Activated CD4-positive, alpha-beta T cell treated with anti-CD3 and anti-CD28 coated beads, Interleukin-2, amount 10 ng/mL, durations not matched to agents 24 days and 14 days (primary cell): ENCODE data around the gene HHLA2. TPM values are rescaled to one million over a fixed set of nuclear protein-coding genes. Genes with fewer than 3 reads are reported as not detected.
"Not testable (repeated sequence)": the region's sequence is repeated elsewhere in the genome, so short reads cannot be mapped to it uniquely, and the experiment has no call there.

Source experiments
- DNase-seq: peaks from one replicate; pipeline ENCODE4 v3.0.0; 2022
- H3K27ac Mint-ChIP-seq: one replicate; pipeline ENCODE4 v1.8.0; 2022; ENCODE audit warnings: mild to moderate bottlenecking, mixed read lengths
- H3K27me3 Mint-ChIP-seq: one replicate; pipeline ENCODE4 v1.8.0; 2022; ENCODE audit warnings: mixed read lengths
- H3K36me3 Mint-ChIP-seq: one replicate; pipeline ENCODE4 v1.8.0; 2022; ENCODE audit warnings: low read depth, mild to moderate bottlenecking, mixed read lengths
- H3K4me1 Mint-ChIP-seq: one replicate; pipeline ENCODE4 v1.8.0; 2021; ENCODE audit warnings: mixed read lengths
- H3K4me3 Mint-ChIP-seq: one replicate; pipeline ENCODE4 v1.8.0; 2022; ENCODE audit warnings: mild to moderate bottlenecking, moderate library complexity, mixed read lengths
- H3K9me3 Mint-ChIP-seq: one replicate; pipeline ENCODE4 v1.8.0; 2021; ENCODE audit warnings: mixed read lengths
- intact Hi-C: fragments of 100-400 bp; cut with micrococcal nuclease; formaldehyde crosslinking; loops from one replicate; pipeline ENCODE4 v1.15.1; 2023
- total RNA-seq: library from RNA; stranded (reverse); gene quantifications from 2 replicates; pipeline ENCODE4 v1.2.3, GENCODE V29; 2022

Gene HHLA2
- total RNA-seq, 1 donor from 2014 or later = 2.2 TPM

DNA sequence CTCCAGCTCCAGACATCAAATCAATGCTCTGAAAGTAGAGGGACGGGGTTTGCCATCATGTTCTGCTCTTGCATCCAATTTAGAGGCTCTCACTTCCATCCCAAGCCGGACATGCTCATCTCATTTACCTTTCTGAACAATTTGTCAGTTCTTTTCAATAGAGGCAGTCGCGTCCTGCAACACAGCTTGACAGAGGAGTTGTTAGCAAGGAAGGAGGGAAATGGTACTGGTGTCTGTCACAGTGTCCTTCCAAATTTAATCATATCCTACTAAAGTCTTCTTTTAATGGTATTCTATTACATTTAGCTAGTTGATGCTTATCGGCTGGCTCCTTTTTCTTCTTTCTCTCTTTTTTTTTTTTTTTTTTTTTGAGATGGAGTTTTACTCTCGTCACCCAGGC is 45.6 kb downstream of the HHLA2 start:
- DNase-seq = no peak
- H3K9me3 Mint-ChIP-seq = no peaks in the 10 kb centered on the region
- intact Hi-C loops = loop anchor here (2.0 to 5.0 kb wide), 3 partner anchors 119 to 400 kb away; partner anchors contain the start of gene IFT57
- peaks cover 3% of the 10 kb centered on the region for H3K36me3 Mint-ChIP-seq
- peaks cover 23% of the 10 kb centered on the region for H3K4me1 Mint-ChIP-seq
- H3K27me3 Mint-ChIP-seq = peaks cover 2% of the 10 kb centered on the region
- H3K27ac Mint-ChIP-seq = no peak overlapping the region
- H3K4me3 Mint-ChIP-seq = no peak overlapping the region

DNA sequence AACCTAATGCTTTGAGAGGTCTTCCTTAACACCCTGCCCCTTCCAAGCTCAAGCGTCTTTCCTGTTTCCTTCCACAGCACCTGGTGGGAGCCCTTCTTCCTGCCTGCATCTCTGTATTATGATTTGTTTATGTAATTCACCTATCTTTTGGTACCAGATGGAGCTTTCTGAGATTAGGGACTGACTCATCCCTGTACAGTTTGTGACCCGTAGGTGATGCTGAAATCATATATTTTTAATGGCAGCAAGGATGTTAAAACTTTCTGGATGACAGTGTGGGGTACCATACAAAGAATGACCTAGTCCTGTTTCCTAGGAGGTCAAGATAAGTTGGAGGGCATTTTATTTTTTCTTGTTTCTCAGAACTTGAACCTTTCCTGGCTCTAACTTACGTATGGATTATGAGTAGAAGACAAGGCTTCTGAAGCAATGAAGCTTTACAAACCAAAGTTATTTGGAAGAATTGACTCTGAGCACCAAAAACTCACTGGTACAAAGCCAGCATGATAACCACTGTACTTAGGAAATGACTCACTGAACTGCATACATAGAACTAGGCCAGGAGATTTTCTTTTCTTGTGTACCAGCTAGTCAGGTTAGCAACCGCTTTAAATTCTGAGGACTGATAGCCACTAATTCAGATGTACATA is 46.6 kb downstream of the HHLA2 start:
- Mint-ChIP-seq H3K27me3 (peaks cover 7% of the 10 kb centered on the region), H3K27ac (peak overlapping the region; percentile 79), H3K4me3 (peak overlapping the region; percentile 15), H3K4me1 (peaks cover 23% of the 10 kb centered on the region), H3K36me3 (peaks cover 3% of the 10 kb centered on the region), H3K9me3 (peaks cover 8% of the 10 kb centered on the region)
- DNase-seq = peak; percentile 58
- intact Hi-C loops = loop anchor here (1.0 to 5.0 kb wide), 5 partner anchors 45 to 401 kb away; partner anchors contain the start of gene IFT57

DNA sequence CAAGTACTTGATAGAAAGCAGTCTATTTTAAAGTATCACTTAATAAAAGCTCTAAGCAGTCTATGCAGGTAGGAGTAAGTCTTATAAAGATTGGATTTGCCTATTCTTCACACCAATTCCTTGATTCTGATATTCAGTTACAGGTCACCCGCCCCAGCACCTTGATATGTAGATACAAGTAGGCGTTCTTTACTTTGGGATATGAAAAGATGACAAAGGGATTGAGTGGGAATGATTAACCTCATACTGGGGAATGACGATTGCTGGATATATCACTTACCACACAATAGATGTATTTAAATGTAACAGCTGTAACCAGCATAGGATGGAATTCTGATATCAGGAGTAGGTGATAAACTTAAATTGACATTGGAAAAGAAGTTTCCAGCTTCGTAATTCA is 47.1 kb downstream of the HHLA2 start:
- H3K36me3 Mint-ChIP-seq = peaks cover 3% of the 10 kb centered on the region
- H3K4me1 Mint-ChIP-seq = peaks cover 23% of the 10 kb centered on the region
- no peak overlapping the region for H3K4me3 Mint-ChIP-seq
- DNase-seq = no peak
- H3K27me3 Mint-ChIP-seq = peaks cover 8% of the 10 kb centered on the region
- intact Hi-C loops = loop anchor here (1.0 to 5.0 kb wide), 5 partner anchors 45 to 401 kb away; partner anchors contain the start of gene IFT57
- no peak overlapping the region for H3K27ac Mint-ChIP-seq
- peaks cover 12% of the 10 kb centered on the region for H3K9me3 Mint-ChIP-seq

DNA sequence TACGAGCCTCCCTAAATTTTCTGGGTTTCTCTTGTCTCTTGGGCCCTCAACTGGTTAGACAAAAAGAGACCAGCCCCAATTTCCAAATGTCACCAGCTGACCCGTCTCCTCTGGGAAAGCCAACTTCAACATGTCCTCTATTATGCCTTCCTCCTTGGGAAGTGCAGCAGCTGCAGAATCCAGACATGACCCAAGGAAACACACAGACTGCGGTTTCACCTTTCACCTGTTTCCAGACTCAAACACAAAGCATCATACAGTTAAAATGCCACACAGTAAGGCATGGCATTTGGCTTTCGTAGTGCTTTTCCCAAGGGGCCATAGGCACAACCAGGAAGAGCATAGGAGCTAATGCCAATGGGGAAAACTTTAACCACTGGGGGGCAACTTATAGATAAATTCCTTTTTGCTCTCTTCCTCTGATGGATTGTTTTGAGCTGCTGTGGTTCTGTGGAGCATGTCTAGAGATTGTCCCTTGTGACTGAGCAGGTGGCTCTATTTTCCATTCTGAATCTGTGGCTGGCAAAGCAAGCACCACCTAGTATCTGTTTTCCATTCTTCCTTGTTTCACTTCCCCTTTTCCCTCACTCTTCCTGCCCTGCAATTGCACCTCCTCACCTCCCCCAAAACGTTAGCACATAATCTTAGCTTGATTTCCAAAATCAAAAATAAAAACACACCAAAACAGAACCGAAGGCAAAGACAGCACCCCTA is 49.3 kb downstream of the HHLA2 start:
- Mint-ChIP-seq H3K9me3 (peaks cover 18% of the 10 kb centered on the region), H3K27me3 (peaks cover 12% of the 10 kb centered on the region), H3K36me3 (peaks cover 3% of the 10 kb centered on the region), H3K4me3 (no peak overlapping the region), H3K4me1 (peaks cover 18% of the 10 kb centered on the region), H3K27ac (no peak overlapping the region)
- intact Hi-C loops = no loop called here
- DNase-seq = no peak

DNA sequence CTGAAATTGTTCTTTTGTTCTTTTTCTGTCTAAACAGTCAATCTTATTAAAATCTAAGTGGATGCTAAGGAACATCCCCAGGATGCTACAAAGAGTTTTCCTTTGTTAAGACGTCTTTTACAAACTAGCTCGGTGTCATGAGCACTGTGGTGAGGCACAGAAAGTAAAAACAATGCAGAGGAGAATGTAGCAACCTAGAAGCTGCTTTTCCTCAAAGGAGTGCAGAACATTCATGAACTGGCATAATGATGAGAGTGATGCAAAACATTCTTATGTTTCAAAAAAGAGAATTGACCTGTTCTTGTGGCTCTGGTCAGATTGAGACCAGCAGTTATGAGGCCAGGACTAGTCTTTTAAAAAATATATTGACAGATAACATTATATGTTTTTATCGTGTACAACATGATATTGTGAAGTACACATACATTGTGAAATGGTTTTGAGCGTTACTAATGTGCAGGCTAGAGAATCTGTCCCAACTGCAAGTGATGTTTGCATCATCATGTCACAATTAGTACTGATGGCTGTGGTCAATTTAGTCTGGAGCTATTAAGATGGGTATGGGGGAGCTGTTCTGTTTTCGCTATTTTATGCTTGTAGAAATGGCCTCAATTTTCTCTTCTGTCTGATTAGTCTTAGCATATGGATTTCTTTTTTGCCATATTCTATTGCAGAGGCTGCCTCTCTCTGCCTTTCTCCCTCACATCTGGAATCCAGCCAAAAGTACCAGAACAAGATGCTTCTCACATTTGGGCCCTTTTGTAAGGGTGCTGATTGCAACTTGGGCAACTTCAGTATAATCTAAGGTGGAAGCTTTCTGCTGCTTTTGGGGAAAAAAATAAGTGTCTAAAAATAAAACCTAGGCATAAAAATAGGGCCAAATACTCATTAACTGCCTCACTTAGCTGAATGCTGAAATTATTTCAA is 50.2 kb downstream of the HHLA2 start:
- H3K4me1 Mint-ChIP-seq = peaks cover 18% of the 10 kb centered on the region
- H3K9me3 Mint-ChIP-seq = peaks cover 18% of the 10 kb centered on the region
- no peak overlapping the region for H3K4me3 Mint-ChIP-seq
- peaks cover 12% of the 10 kb centered on the region for H3K27me3 Mint-ChIP-seq
- intact Hi-C loops = no loop called here
- no peak overlapping the region for H3K27ac Mint-ChIP-seq
- peaks cover 3% of the 10 kb centered on the region for H3K36me3 Mint-ChIP-seq
- DNase-seq = no peak

DNA sequence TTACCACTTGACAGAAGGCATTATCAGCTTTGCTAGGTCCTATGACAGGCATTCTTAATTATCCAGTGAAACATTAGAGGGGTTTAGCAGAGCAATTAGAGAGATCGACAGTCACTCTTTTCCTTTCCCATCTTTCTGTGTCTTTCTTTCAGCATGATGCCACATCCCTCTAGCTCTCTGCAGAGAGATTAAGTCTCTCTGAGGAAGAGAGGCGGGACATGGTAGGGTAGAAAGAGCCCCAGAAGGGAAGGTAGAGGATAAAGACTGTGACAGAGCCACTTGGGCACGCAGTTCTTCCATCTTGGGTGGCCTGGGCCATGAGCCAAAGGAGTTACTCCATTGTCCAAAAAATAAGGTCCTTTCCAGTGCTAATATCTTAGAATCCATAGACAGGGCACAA is 55.8 kb downstream of the HHLA2 start:
- H3K36me3 Mint-ChIP-seq = peaks cover 3% of the 10 kb centered on the region
- H3K27ac Mint-ChIP-seq = no peak overlapping the region
- peaks cover 10% of the 10 kb centered on the region for H3K27me3 Mint-ChIP-seq
- no peak overlapping the region for H3K4me3 Mint-ChIP-seq
- DNase-seq = no peak
- H3K9me3 Mint-ChIP-seq = peaks cover 27% of the 10 kb centered on the region
- intact Hi-C loops = no loop called here
- H3K4me1 Mint-ChIP-seq = no peaks in the 10 kb centered on the region

DNA sequence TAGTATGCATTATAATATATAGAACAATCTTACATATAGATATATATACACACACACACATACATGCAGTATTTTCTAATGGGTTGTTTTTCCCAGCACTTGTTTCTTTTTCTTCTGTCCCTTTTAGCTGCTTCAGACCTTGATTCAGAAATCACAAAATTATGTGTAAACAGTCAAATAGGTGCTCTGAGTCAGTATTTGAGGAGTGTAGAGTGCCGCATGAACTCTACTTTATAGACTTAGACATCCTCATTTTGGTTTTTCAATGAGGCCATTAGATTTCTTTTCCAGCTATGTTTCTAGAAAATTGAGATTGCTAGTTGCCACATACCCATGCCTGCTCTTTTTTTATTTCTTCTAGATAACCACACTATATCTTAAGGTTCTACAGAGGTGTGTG is 58.2 kb downstream of the HHLA2 start:
- Mint-ChIP-seq H3K27me3 (peaks cover 2% of the 10 kb centered on the region), H3K4me3 (no peak overlapping the region), H3K27ac (no peak overlapping the region), H3K36me3 (peaks cover 3% of the 10 kb centered on the region), H3K9me3 (peaks cover 15% of the 10 kb centered on the region), H3K4me1 (no peaks in the 10 kb centered on the region)
- no peak for DNase-seq
- intact Hi-C loops = no loop called here

DNA sequence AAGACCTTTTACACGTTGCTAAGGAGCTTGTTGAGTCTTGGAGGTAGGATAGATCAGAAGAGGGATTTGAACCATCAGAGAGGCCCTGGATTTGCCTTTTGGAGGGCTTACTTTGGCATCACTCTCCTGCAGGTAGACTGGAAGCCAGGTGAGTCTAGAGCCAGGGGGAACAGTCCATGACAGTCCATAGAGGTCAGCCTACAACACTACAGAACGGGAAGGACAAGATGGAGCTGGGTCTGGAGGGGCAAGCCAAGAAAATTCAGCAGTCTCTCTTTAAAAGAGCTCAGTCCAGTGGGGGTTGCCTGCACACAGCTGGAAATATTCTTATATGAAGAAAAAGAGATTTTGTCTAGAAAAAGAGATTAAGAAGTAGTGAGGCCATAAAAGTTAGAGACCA is 60.7 kb downstream of the HHLA2 start:
- no peak for DNase-seq
- no peak overlapping the region for H3K4me3 Mint-ChIP-seq
- no peak overlapping the region for H3K27ac Mint-ChIP-seq
- intact Hi-C loops = no loop called here
- H3K27me3 Mint-ChIP-seq = no peaks in the 10 kb centered on the region
- peaks cover 3% of the 10 kb centered on the region for H3K36me3 Mint-ChIP-seq
- no peaks in the 10 kb centered on the region for H3K4me1 Mint-ChIP-seq
- H3K9me3 Mint-ChIP-seq = peaks cover 12% of the 10 kb centered on the region

DNA sequence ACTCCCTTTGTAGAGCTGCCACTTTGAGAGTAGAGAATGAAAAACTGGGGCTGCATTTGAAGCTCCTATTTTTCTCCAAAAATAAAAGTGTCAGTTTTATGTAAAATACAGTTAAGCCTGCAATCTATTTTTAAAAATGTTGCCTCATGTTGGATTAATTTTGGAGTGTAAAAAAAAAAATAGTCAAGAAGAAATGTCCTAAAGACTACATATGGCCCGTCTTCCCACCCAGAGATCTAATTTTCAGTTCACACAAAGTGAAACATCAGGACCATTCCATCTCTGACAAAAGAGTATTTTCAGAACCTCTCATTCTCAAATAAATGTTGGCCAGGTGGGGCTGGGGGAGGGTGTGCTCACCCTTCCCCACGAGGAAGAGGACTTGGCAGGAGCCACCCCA is 62.7 kb downstream of the HHLA2 start:
- H3K4me3 Mint-ChIP-seq = no peak overlapping the region
- intact Hi-C loops = no loop called here
- peaks cover 9% of the 10 kb centered on the region for H3K9me3 Mint-ChIP-seq
- H3K4me1 Mint-ChIP-seq = no peaks in the 10 kb centered on the region
- no peak overlapping the region for H3K27ac Mint-ChIP-seq
- no peaks in the 10 kb centered on the region for H3K27me3 Mint-ChIP-seq
- H3K36me3 Mint-ChIP-seq = peaks cover 1% of the 10 kb centered on the region
- no peak for DNase-seq

DNA sequence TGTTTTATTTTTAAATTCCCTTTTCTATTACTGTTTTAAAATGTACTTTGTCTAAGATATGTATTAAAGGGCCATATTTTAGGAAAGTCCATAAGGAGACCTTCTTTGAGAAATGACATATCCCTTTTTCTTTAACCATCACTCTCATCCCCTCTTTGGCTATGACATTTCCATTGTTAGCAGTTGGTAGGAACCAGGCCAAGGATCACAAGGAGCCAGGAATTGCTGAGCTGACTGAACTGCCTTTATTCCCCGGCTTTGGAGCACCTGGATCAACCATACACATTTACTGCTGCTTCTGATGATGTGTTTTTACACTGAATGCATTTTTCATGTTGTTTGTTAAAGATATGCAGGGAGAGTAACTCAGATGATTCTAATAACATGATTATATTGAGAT is 79.7 kb downstream of the HHLA2 start:
- no peaks in the 10 kb centered on the region for H3K4me1 Mint-ChIP-seq
- H3K9me3 Mint-ChIP-seq = peaks cover 4% of the 10 kb centered on the region
- intact Hi-C loops = no loop called here
- peaks cover 3% of the 10 kb centered on the region for H3K36me3 Mint-ChIP-seq
- DNase-seq = no peak
- H3K4me3 Mint-ChIP-seq = no peak overlapping the region
- no peaks in the 10 kb centered on the region for H3K27me3 Mint-ChIP-seq
- H3K27ac Mint-ChIP-seq = no peak overlapping the region

DNA sequence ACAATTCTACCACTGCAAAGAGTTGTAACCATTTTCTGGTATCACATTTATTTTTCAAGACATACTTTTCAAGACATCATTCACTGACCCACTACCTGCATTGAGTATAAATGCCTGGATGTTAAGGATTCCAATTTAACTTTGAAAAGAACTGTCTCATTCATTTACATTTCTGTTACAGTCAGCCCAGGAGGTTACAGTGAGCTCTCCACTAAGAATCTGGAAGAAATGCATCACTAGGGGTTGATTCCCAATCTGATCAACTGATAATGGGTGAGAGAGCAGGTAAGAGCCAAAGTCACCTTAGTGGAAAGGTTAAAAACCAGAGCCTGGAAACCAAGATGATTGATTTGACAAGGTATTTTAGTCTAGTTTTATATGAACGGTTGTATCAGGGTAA is 81.0 kb downstream of the HHLA2 start:
- H3K36me3 Mint-ChIP-seq = peaks cover 3% of the 10 kb centered on the region
- intact Hi-C loops = no loop called here
- H3K9me3 Mint-ChIP-seq = peaks cover 4% of the 10 kb centered on the region
- H3K27ac Mint-ChIP-seq = no peak overlapping the region
- no peak overlapping the region for H3K4me3 Mint-ChIP-seq
- peaks cover 2% of the 10 kb centered on the region for H3K4me1 Mint-ChIP-seq
- DNase-seq = no peak
- H3K27me3 Mint-ChIP-seq = no peaks in the 10 kb centered on the region

DNA sequence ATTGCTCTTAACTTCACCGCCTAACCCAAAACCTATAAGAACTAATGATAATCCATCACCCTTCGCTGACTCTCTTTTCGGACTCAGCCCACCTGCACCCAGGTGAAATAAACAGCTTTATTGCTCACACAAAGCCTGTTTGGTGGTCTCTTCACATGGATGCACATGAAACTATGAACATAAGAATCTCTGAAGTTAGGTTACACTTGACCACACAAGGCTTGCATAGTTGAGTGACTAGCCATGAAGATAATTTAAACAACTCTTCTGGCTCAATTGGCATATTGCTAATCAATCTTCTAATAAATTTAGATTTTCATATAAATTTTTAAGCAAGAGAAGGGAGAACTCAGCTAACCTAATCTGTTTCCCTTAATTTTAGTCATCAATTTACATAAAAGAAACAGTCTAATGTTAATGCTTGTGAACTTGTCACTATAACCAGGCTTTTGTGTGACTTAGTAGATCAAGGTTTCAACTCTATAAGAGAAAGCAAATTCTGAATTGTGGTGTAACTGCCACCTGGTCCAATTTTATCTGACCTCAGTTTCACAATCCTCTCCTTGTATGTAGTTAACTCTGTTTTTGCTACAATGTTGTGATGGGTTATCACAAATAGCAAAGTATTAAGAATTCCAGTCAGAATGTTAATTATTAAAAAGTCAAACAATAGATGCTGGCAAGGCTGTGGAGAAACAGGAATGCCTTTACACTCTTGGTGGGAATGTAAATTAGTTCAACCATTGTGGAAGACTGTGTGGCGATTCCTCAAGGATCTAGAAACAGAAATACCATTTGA is 82.0 kb downstream of the HHLA2 start:
- Mint-ChIP-seq H3K4me3 (no peak overlapping the region), H3K9me3 (peaks cover 4% of the 10 kb centered on the region), H3K36me3 (peaks cover 3% of the 10 kb centered on the region), H3K27me3 (no peaks in the 10 kb centered on the region), H3K27ac (no peak overlapping the region), H3K4me1 (peaks cover 2% of the 10 kb centered on the region)
- no peak for DNase-seq
- intact Hi-C loops = no loop called here

DNA sequence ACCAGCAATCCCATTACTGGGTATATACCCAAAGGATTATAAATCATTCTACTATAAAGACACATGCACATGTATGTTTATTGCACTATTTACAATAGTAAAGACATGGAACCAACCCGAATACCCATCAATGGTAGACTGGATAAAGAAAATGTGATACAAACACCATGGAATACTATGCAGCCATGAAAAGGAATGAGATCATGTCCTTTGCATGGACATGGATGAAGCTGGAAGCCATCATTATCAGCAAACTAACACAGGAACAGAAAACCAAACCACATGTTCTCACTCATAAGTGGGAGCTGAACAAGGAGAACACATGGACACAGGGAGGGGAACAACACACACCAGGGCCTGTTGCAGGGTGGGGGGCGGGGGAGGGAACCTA is 82.6 kb downstream of the HHLA2 start:
- H3K36me3 Mint-ChIP-seq, H3K27ac Mint-ChIP-seq, H3K4me1 Mint-ChIP-seq, H3K4me3 Mint-ChIP-seq, H3K9me3 Mint-ChIP-seq, DNase-seq, H3K27me3 Mint-ChIP-seq, intact Hi-C loops: not testable (repeated sequence)
